ENCODE results near the gene RSAD1. TPM values are rescaled to one million over a fixed set of nuclear protein-coding genes. Genes with fewer than 3 reads are reported as not detected.

The RSAD1 gene
- total and polyA plus RNA-seq, 11 donors = 30.9 to 50.0 (median 42.8) TPM

GRCh38 chr17:50452630-50453300 lies 25.9 kb upstream of the RSAD1 start:
- H3K4me3 ChIP-seq = no peak overlapping the region
- no peak for DNase-seq
- no peak for TF ChIP-seq POLR2A (IDR thresholded peaks at IDR 0.05)
- no peak for TF ChIP-seq CTCF (IDR thresholded peaks at IDR 0.05)
- intact Hi-C loops (cut with DNase I) = no loop called here
- ATAC-seq = no peak
- H3K4me1 ChIP-seq = peaks cover 0 to 8% (median 0%) of the 10 kb centered on the region in 12 donors
- 87 to 93% (median 91%) methylated on average over 10 of the region's 10 CpGs for WGBS, 4 donors
- H3K9me3 ChIP-seq = no peaks in the 10 kb centered on the region
- H3K36me3 ChIP-seq = no peaks in the 10 kb centered on the region
- no peak overlapping the region for H3K27ac ChIP-seq
- H3K27me3 ChIP-seq = no peaks in the 10 kb centered on the region

GRCh38 chr17:50453901-50454300 lies 24.8 kb upstream of the RSAD1 start:
- ATAC-seq = no peak
- DNase-seq = no peak
- intact Hi-C loops (cut with DNase I) = no loop called here
- WGBS, 4 donors = 93 to 97% (median 95%) methylated on average over 3 of the region's 3 CpGs
- H3K27me3 ChIP-seq = no peaks in the 10 kb centered on the region
- no peaks in the 10 kb centered on the region for H3K4me1 ChIP-seq
- no peak overlapping the region for H3K27ac ChIP-seq
- no peaks in the 10 kb centered on the region for H3K36me3 ChIP-seq
- TF ChIP-seq CTCF (IDR thresholded peaks at IDR 0.05) = no peak
- no peak for TF ChIP-seq POLR2A (IDR thresholded peaks at IDR 0.05)
- no peak overlapping the region for H3K4me3 ChIP-seq
- H3K9me3 ChIP-seq = no peaks in the 10 kb centered on the region

DNA sequence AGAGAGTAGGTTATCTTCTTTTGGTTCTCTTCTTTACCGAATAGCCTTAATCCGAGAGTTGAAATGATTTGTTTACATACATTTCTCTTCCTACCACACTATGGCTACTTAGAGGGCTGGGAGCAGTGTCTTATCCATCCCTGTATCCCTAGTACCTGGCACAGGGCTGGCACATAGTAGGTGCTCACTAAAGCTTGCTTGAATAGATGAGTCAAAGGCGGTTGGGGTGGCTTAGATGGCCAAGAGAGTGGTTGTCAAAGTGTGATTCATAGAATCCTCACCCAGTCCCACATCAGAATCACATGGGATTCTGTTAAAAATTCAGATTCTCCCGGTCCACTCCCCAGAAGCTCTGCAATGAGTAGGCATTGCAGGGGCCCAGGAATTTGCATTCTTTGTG lies 21.0 kb upstream of the RSAD1 start:
- no peak for DNase-seq
- H3K36me3 ChIP-seq = peaks cover 0 to 3% (median 0%) of the 10 kb centered on the region in 9 donors
- intact Hi-C loops (cut with DNase I) = no loop called here

GRCh38 chr17:50458270-50458669 lies 20.4 kb upstream of the RSAD1 start:
- no peak overlapping the region for H3K27ac ChIP-seq
- 67 to 81% (median 72%) methylated on average over 3 of the region's 3 CpGs for WGBS, 4 donors
- H3K4me1 ChIP-seq = no peaks in the 10 kb centered on the region
- ATAC-seq (no peak), DNase-seq (no peak)
- no peaks in the 10 kb centered on the region for H3K9me3 ChIP-seq
- H3K27me3 ChIP-seq = no peaks in the 10 kb centered on the region
- TF ChIP-seq POLR2A (IDR thresholded peaks at IDR 0.05) (no peak), CTCF (IDR thresholded peaks at IDR 0.05) (no peak)
- H3K36me3 ChIP-seq = peaks cover 0 to 3% (median 0%) of the 10 kb centered on the region in 9 donors
- no peak overlapping the region for H3K4me3 ChIP-seq
- intact Hi-C loops (cut with DNase I) = no loop called here

More for the DNA sequence above, 21.0 kb upstream of the RSAD1 start:
- H3K27ac ChIP-seq = no peak overlapping the region
- ATAC-seq = no peak
- no peak for TF ChIP-seq CTCF (IDR thresholded peaks at IDR 0.05)
- TF ChIP-seq POLR2A (IDR thresholded peaks at IDR 0.05) = no peak
- WGBS, 4 donors = 96 to 98% (median 96%) methylated on average over 4 of the region's 4 CpGs
- H3K27me3 ChIP-seq = no peaks in the 10 kb centered on the region
- no peaks in the 10 kb centered on the region for H3K9me3 ChIP-seq
- no peak overlapping the region for H3K4me3 ChIP-seq
- H3K4me1 ChIP-seq = no peaks in the 10 kb centered on the region

Measured in heart left ventricle (tissue), 16 donors.